GM21529 (cell line): ENCODE data around the gene IFITM2.
"Not testable (repeated sequence)": the region's sequence is repeated elsewhere in the genome, so short reads cannot be mapped to it uniquely, and the experiment has no call there.

Experiments
- ATAC-seq: cut with Tn5 transposase; IDR thresholded peaks from one replicate; pipeline ENCODE4 v1.9.1; 2021; ENCODE audit not compliant: unreplicated experiment

IFITM2 gene

GRCh38 chr11:281486-282161 is 26.0 kb upstream of the IFITM2 start:
- no peak for ATAC-seq

- ATAC-seq = no peak
These were observed 25.4 kb upstream of the IFITM2 start for GRCh38 chr11:282171-282570.

- ATAC-seq = no peak
These were observed 24.8 kb upstream of the IFITM2 start for GRCh38 chr11:282630-283360.

- no peak for ATAC-seq
These were observed 24.1 kb upstream of the IFITM2 start for GRCh38 chr11:283405-284104.

GRCh38 chr11:284105-285020 is 23.3 kb upstream of the IFITM2 start:
- no peak for ATAC-seq

- ATAC-seq = no peak
These were observed 22.4 kb upstream of the IFITM2 start for GRCh38 chr11:285021-285893.

GRCh38 chr11:285894-286220 is 21.8 kb upstream of the IFITM2 start:
- no peak for ATAC-seq

GRCh38 chr11:286977-287820 is 20.4 kb upstream of the IFITM2 start:
- ATAC-seq = not testable (repeated sequence)

- no peak for ATAC-seq
These were observed 19.7 kb upstream of the IFITM2 start for GRCh38 chr11:287821-288477.

GRCh38 chr11:288478-289397 is 18.9 kb upstream of the IFITM2 start, which contains the start of gene PGGHG:
PGGHG (plus strand) TSS chr11:289126; CDS start chr11:289817, 691 bp downstream.
- no peak for ATAC-seq

- no peak for ATAC-seq
These were observed 18.3 kb upstream of the IFITM2 start for GRCh38 chr11:289398-289711.

GRCh38 chr11:289712-290620 is 17.6 kb upstream of the IFITM2 start:
- ATAC-seq = no peak

GRCh38 chr11:290621-291231 is 16.9 kb upstream of the IFITM2 start:
- no peak for ATAC-seq

- no peak for ATAC-seq
These were observed 16.1 kb upstream of the IFITM2 start for GRCh38 chr11:291281-292210.
